ENCODE results near the gene GABARAP.

DNA sequence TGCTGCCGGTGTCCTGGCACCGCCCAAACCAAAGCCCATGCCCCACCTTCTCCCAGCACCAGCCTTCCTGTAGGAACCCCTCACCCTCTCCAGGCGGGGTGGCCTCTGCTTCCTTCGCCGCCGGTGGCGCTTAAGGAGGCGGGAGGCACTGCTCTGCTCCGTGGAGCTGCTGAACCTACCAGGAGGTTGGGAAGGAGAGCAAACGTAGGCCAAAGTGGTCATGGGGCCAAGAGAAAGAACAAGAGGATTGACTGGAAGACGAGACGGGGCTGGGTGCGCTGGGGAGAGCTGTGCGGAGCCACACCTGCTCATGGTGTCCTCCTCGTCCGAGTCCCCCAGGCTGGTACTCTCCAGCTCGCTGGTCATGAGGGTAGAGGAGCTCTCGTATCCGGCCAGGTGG, 12.7 kb downstream of the GABARAP start:
- TF ChIP-seq POLR2A (IDR thresholded peaks at IDR 0.05): no peak
- no peak for TF ChIP-seq CTCF (IDR thresholded peaks at IDR 0.05)
